K562 (cell line): Measurements from ENCODE around the gene ARL5C. TPM values are rescaled to one million over a fixed set of nuclear protein-coding genes. Genes with fewer than 3 reads are reported as not detected.

ENCODE experiments used
- ATAC-seq: fragments of 200-7000 bp; cut with Tn5 transposase; 3 replicates; pipeline ENCODE4 v1.9.1; 2020; ENCODE audit warnings: moderate library complexity
- BruUV-seq: library from RNA; stranded (reverse); fragments of 400-500 nt; replicated peaks from 2 replicates; lab custom pipeline; 2021; lab: Mats Ljungman, UMichigan
- CTCF ChIA-PET: fragments of 300-600 bp; formaldehyde crosslinking; extraction: SDS; loops from one replicate; lab custom pipeline; 2021; ENCODE audit warnings: low intra/inter-chr PET ratio; lab: Yijun Ruan, JAX
- POLR2A ChIA-PET: fragments of 300-600, 350-650 bp; sonication (Branson Sonifier 250); formaldehyde crosslinking; extraction: SDS; loops from one replicate; lab custom pipeline; 2021; ENCODE audit warnings: antibody characterized with exemption, inconsistent platforms; lab: Yijun Ruan, JAX
- DNase-seq, 4 experiments: peaks; one replicate each; pipeline versions ENCODE4 v3.0.0 to v3.0.0-alpha.2; 2011 to 2018; ENCODE audit warnings: low spot score in 3 of 4, mixed read lengths in 3 of 4; ENCODE audit errors: extremely low read depth in 1 of 4
- FAIRE-seq: peaks from 2 replicates; lab custom pipeline; 2011; peaks lifted over from hg19 to GRCh38; lab: Jason Lieb, UNC
- H2AFZ ChIP-seq: 2 replicates; pipeline ENCODE4 v1.6.0; 2011; ENCODE audit warnings: low read depth, low read length, control low read depth, inconsistent platforms
- H3K27ac ChIP-seq: fragments of 200-600 bp; 3 replicates; pipeline ENCODE4 v1.8.0; 2011; ENCODE audit warnings: low read depth, mild to moderate bottlenecking, control low read depth, inconsistent platforms, low read length, moderate library complexity, mixed read lengths; ENCODE audit errors: extremely low read depth
- H3K27me3 ChIP-seq, 2 experiments: fragments of 300-600 bp in 1 of 2; 2 replicates in 1 of 2; 3 replicates in 1 of 2; pipeline versions ENCODE4 v1.6.0 to v1.8.0; 2011; ENCODE audit warnings: inconsistent platforms in 2 of 2, low read length in 2 of 2, mild to moderate bottlenecking in 1 of 2, mixed read lengths in 1 of 2, moderate library complexity in 1 of 2; ENCODE audit not compliant: control insufficient read depth in 2 of 2, insufficient read depth in 2 of 2
- H3K36me3 ChIP-seq: fragments of 300-600 bp; 3 replicates; pipeline ENCODE4 v1.8.0; 2011; ENCODE audit warnings: mild to moderate bottlenecking, low read length, inconsistent platforms; ENCODE audit not compliant: control insufficient read depth, insufficient read depth
- H3K4me1 ChIP-seq, 2 experiments: fragments of 200-600 bp in 1 of 2; replicated peaks in 1 of 2; 2 replicates in 1 of 2; 3 replicates in 1 of 2; pipeline versions ENCODE4 v1.5.1 to v1.8.0; 2011; ENCODE audit warnings: inconsistent platforms in 2 of 2, low read length in 2 of 2, mild to moderate bottlenecking in 1 of 2, mixed read lengths in 1 of 2, moderate library complexity in 1 of 2; ENCODE audit not compliant: control insufficient read depth in 2 of 2, insufficient read depth in 2 of 2
- H3K4me2 ChIP-seq: 2 replicates; pipeline ENCODE4 v1.6.1; 2011; ENCODE audit warnings: low read length, control low read depth, inconsistent platforms, mixed read lengths; ENCODE audit not compliant: insufficient read depth
- H3K4me3 ChIP-seq: fragments of 200-600 bp; sonication (generic), shearing (Covaris generic); 2 replicates; pipeline ENCODE4 v1.5.1; 2016; ENCODE audit warnings: control low read depth, inconsistent platforms
- H3K79me2 ChIP-seq: fragments of 200-600 bp; 3 replicates; pipeline ENCODE4 v1.8.0; 2011; ENCODE audit warnings: low read length, inconsistent platforms; ENCODE audit not compliant: control insufficient read depth, insufficient read depth
- H3K9ac ChIP-seq, 2 experiments: 2 replicates each; pipeline versions ENCODE4 v1.6.0 to v1.6.1; 2011; ENCODE audit warnings: low read depth in 2 of 2, low read length in 2 of 2, control low read depth in 1 of 2, inconsistent platforms in 1 of 2, mild to moderate bottlenecking in 1 of 2, mixed read lengths in 1 of 2; ENCODE audit not compliant: insufficient read depth in 1 of 2
- H3K9me1 ChIP-seq: one replicate; pipeline ENCODE4 v1.6.0; 2011; ENCODE audit warnings: inconsistent platforms, mild to moderate bottlenecking, low read length, moderate library complexity; ENCODE audit not compliant: control insufficient read depth, insufficient read depth
- H3K9me3 ChIP-seq: replicated peaks from 2 replicates; pipeline ENCODE4 v1.5.1; 2011; ENCODE audit warnings: low read depth, low read length, inconsistent platforms; ENCODE audit not compliant: control insufficient read depth, insufficient read depth
- H4K20me1 ChIP-seq: replicated peaks from 2 replicates; pipeline ENCODE4 v1.6.1; 2011; ENCODE audit warnings: low read length, inconsistent platforms, mixed read lengths; ENCODE audit not compliant: control insufficient read depth, insufficient read depth
- ARHGAP35 ChIP-seq: fragments of 450-650 bp; IDR thresholded peaks from 2 replicates; pipeline ENCODE4 v1.6.1; 2018; ENCODE audit not compliant: partially characterized antibody
- BCOR ChIP-seq: fragments of 450-650 bp; IDR thresholded peaks from 2 replicates; pipeline ENCODE4 v1.6.1; 2016
- CSDE1 ChIP-seq, 2 experiments: fragments of 450-650 bp; IDR thresholded peaks; 2 replicates each; pipeline ENCODE4 v1.6.1; 2016; ENCODE audit warnings: mild to moderate bottlenecking in 1 of 2
- DNMT1 ChIP-seq: fragments of 450-650 bp; IDR thresholded peaks from 2 replicates; pipeline ENCODE4 v1.6.1; 2016; ENCODE audit warnings: antibody characterized with exemption, mild to moderate bottlenecking
- HLTF ChIP-seq: fragments of 450-650 bp; IDR thresholded peaks from 2 replicates; pipeline ENCODE4 v1.6.1; 2016
- HNRNPH1 ChIP-seq: fragments of 200-400 bp; formaldehyde crosslinking; optimal IDR thresholded peaks from 2 replicates; pipeline ENCODE3; 2017; ENCODE audit warnings: low read depth, mild to moderate bottlenecking, low read length, moderate library complexity
- KDM1A ChIP-seq, 2 experiments: fragments of 450-650 bp; IDR thresholded peaks; 2 replicates each; pipeline ENCODE4 v1.6.1; 2016; ENCODE audit warnings: mild to moderate bottlenecking in 2 of 2
- KLF6 ChIP-seq: fragments of 250-450 bp; sonication (Bioruptor Pico); IDR thresholded peaks from 2 replicates; pipeline ENCODE4 v1.4.0; 2020; ENCODE audit warnings: mild to moderate bottlenecking, moderate library complexity, borderline replicate concordance
- LCOR ChIP-seq: sonication (generic); formaldehyde crosslinking; IDR thresholded peaks from 2 replicates; pipeline ENCODE4 v1.8.0; 2022; ENCODE audit warnings: mild to moderate bottlenecking, missing genetic modification reagents
- MED1 ChIP-seq: sonication (generic); formaldehyde crosslinking; IDR thresholded peaks from 2 replicates; pipeline ENCODE4 v1.8.1; 2023; ENCODE audit warnings: missing genetic modification reagents, borderline replicate concordance
- RBM15 ChIP-seq: fragments of 200-400 bp; formaldehyde crosslinking; IDR thresholded peaks from 2 replicates; pipeline ENCODE4 v1.6.1; 2018; ENCODE audit warnings: mild to moderate bottlenecking, low read length, moderate library complexity; ENCODE audit not compliant: insufficient read depth
- RBM25 ChIP-seq: fragments of 200-400 bp; formaldehyde crosslinking; IDR thresholded peaks from 2 replicates; pipeline ENCODE4 v1.6.1; 2018; ENCODE audit warnings: low read length, low read depth, moderate library complexity; ENCODE audit not compliant: severe bottlenecking
- RCOR1 ChIP-seq, 2 experiments: IDR thresholded peaks; 2 replicates each; pipeline ENCODE4 v1.6.1; 2012; ENCODE audit warnings: low read depth in 2 of 2, low read length in 2 of 2, borderline replicate concordance in 1 of 2, improper control_type of control experiment in 1 of 2
- TCFL5 ChIP-seq: fragments of 250-450 bp; sonication (Bioruptor Pico); conservative IDR thresholded peaks from 2 replicates; pipeline ENCODE4 v1.6.1; 2021; ENCODE audit warnings: mild to moderate bottlenecking, moderate library complexity, matching md5 sums
- ZNF12 ChIP-seq: sonication (generic); formaldehyde crosslinking; IDR thresholded peaks from 2 replicates; pipeline ENCODE4 v1.4.0; 2020; ENCODE audit warnings: mild to moderate bottlenecking, missing genetic modification reagents
- ZNF124 ChIP-seq: sonication (generic); formaldehyde crosslinking; IDR thresholded peaks from 2 replicates; pipeline ENCODE4 v1.8.1; 2022; ENCODE audit warnings: missing genetic modification reagents
- ZNF134 ChIP-seq: fragments of 250-450 bp; sonication (Bioruptor Pico); conservative IDR thresholded peaks from 2 replicates; pipeline ENCODE4 v1.4.0; 2020
- ZNF263 ChIP-seq: sonication (generic); formaldehyde crosslinking; IDR thresholded peaks from 2 replicates; pipeline ENCODE4 v1.8.0; 2022; ENCODE audit warnings: mild to moderate bottlenecking, missing genetic modification reagents, borderline replicate concordance
- WGBS: fragments of 100-300 bp; shearing (Covaris generic); methylation state at CpG from one replicate; pipeline ENCODE4 v1.1.6; 2016; ENCODE audit warnings: low coverage, mixed read lengths; ENCODE audit not compliant: insufficient coverage; ENCODE audit errors: missing lambda C conversion rate; 5-methylcytosine and 5-hydroxymethylcytosine counted together
- in situ Hi-C: fragments of 300-500 bp; cut with MboI; formaldehyde crosslinking; loops from 4 replicates; pipeline ENCODE4 v1.15.0; 2018; ENCODE audit warnings: inconsistent platforms, mixed read lengths
- intact Hi-C: fragments of 100-400 bp; cut with micrococcal nuclease; formaldehyde crosslinking; loops from 2 replicates; pipeline ENCODE4 v1.14.2; 2022
- polyA plus RNA-seq, 8 experiments: library from polyadenylated mRNA; depleted of rRNA in 4 of 8; stranded (reverse) in 5 of 8; unstranded in 3 of 8; fragments of >200 nt; fragmentation: Nextera tagmentation in 2 of 8; fragmentation: Illumina TruSeq in 1 of 8; extraction: Ambion mirVana in 2 of 8; extraction: Trizol in 1 of 8; gene quantifications; 2 replicates each; pipeline versions ENCODE4 v1.2.1 to v1.2.3, GENCODE V29; 2011 to 2014; ENCODE audit warnings: inconsistent platforms in 1 of 8, missing spikeins in 1 of 8
- total RNA-seq, 7 experiments: library from RNA; depleted of rRNA in 6 of 7; stranded (reverse); fragments of >200 nt in 6 of 7; fragmentation: Illumina TruSeq in 2 of 7; extraction: Trizol in 2 of 7; gene quantifications; 2 replicates each; pipeline versions ENCODE4 v1.2.1 to v1.2.3, GENCODE V29; 2011 to 2021; ENCODE audit warnings: low replicate concordance in 1 of 7
- TF ChIP-seq, protein P1 (sequence below): fragments of 450-650 bp; IDR thresholded peaks from 2 replicates; pipeline ENCODE4 v1.6.1; 2016; ENCODE audit warnings: low read depth, mild to moderate bottlenecking, moderate library complexity
- TF ChIP-seq, protein P2 (sequence below): fragments of 450-650 bp; IDR thresholded peaks from 2 replicates; pipeline ENCODE4 v1.6.1; 2014; ENCODE audit warnings: low read depth, mild to moderate bottlenecking, moderate library complexity, borderline replicate concordance

The ARL5C gene
- total and polyA plus RNA-seq, 9 of the 15 experiments (the other 6 are each of a cell fraction or from before 2014, with no cell fraction given) = not detected

DNA sequence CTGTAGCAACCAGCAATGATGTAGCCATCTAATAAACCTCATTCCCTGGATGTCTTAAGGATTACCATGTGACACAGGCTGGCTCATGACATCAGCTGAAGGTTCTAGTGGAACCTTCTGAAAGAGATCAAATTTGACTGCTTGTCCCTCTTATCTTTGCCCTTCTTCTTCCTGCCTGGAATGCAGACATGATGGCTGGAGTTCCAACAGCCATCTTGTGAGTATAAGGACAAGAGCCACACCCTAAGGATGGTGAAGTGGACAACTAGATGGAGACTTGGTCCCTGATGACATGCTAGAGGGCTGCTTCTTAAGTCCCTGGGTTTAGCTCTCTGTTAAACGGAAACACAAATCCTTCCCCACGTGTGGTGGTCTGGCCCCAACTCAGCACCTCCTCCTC, 52.1 kb downstream of the ARL5C start:
- no peak for DNase-seq

More for the DNA sequence above, 52.1 kb downstream of the ARL5C start:
- ChIA-PET POLR2A (interaction anchor here (0.8 to 1.3 kb wide), 3 partner anchors 11 to 29 kb away, joined by 3 read pairs; no protein-coding TSS in a partner anchor), CTCF (no interaction called here)
- no peaks in the 10 kb centered on the region for H3K36me3 ChIP-seq
- no peaks in the 10 kb centered on the region for H4K20me1 ChIP-seq
- FAIRE-seq (no peak), ATAC-seq (no peak)
- peaks cover 6 to 15% of the 10 kb centered on the region in 2 experiments; a peak in 4 of 5 replicates for H3K4me1 ChIP-seq
- no peaks in the 10 kb centered on the region for H3K9me1 ChIP-seq
- no peak overlapping the region for H3K4me3 ChIP-seq
- 25% methylated on average over 2 of the region's 2 CpGs for WGBS
- peaks cover 33 to 75% of the 10 kb centered on the region in 2 experiments for H3K27me3 ChIP-seq
- TF ChIP-seq KLF6 (CRISPR knock-in tag) (no peak), TCFL5 (no peak), ZNF263 (CRISPR knock-in tag) (no peak), CSDE1 (IDR thresholded peaks at IDR 0.05) (no peak), RBM25 (peak; percentile 81), RCOR1 (IDR thresholded peaks at IDR 0.05; ENCODE audit: borderline replicate concordance in 1 of 2, low read depth in 2 of 2, low read length in 2 of 2) (peak in 1 of 2 experiments; percentile 49; a peak in 1 of 4 replicates), KDM1A (IDR thresholded peaks at IDR 0.05) (peak in 1 of 2 experiments; percentile 33; a peak in 1 of 4 replicates), ZNF124 (CRISPR knock-in tag) (no peak), BCOR (peak; percentile 53; the same call in 1 of the 2 replicates), ZNF134 (CRISPR knock-in tag) (no peak), HLTF (peak; percentile 78; the same call in 1 of the 2 replicates), ARHGAP35 (no peak), DNMT1 (no peak), LCOR (no peak), HNRNPH1 (no peak), ZNF12 (CRISPR knock-in tag) (no peak), RBM15 (no peak), MED1 (CRISPR knock-in tag) (no peak)
- TF ChIP-seq, protein P1, sequence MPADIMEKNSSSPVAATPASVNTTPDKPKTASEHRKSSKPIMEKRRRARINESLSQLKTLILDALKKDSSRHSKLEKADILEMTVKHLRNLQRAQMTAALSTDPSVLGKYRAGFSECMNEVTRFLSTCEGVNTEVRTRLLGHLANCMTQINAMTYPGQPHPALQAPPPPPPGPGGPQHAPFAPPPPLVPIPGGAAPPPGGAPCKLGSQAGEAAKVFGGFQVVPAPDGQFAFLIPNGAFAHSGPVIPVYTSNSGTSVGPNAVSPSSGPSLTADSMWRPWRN = no peak
- TF ChIP-seq, protein P2, sequence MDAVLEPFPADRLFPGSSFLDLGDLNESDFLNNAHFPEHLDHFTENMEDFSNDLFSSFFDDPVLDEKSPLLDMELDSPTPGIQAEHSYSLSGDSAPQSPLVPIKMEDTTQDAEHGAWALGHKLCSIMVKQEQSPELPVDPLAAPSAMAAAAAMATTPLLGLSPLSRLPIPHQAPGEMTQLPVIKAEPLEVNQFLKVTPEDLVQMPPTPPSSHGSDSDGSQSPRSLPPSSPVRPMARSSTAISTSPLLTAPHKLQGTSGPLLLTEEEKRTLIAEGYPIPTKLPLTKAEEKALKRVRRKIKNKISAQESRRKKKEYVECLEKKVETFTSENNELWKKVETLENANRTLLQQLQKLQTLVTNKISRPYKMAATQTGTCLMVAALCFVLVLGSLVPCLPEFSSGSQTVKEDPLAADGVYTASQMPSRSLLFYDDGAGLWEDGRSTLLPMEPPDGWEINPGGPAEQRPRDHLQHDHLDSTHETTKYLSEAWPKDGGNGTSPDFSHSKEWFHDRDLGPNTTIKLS = no peak
- no peak overlapping the region for H3K4me2 ChIP-seq
- H2AFZ ChIP-seq = no peak overlapping the region
- in situ Hi-C loops (no loop called here), intact Hi-C loops (no loop called here)
- BruUV-seq = no TSS peak
- H3K79me2 ChIP-seq = no peaks in the 10 kb centered on the region
- no peak overlapping the region for H3K27ac ChIP-seq
- no peaks in the 10 kb centered on the region for H3K9me3 ChIP-seq
- H3K9ac ChIP-seq = no peak overlapping the region
